Mesenchymal stem cell (in vitro differentiated cells and primary cell): ENCODE data around the gene NACC2.

Experiments
- DNase-seq: peaks from one replicate; pipeline ENCODE4 v3.0.0-alpha.2; 2013
- H2AFZ ChIP-seq: one replicate; pipeline ENCODE4 v1.6.1; 2013; ENCODE audit warnings: low read depth, mild to moderate bottlenecking, control low read depth, inconsistent platforms, low read length, moderate library complexity
- H2AK5ac ChIP-seq: 2 replicates; pipeline ENCODE4 v1.6.1; 2013; ENCODE audit warnings: low read length, moderate library complexity, mild to moderate bottlenecking, inconsistent platforms; ENCODE audit not compliant: severe bottlenecking
- H2BK120ac ChIP-seq: one replicate; pipeline ENCODE4 v1.6.1; 2013; ENCODE audit warnings: low read depth, mild to moderate bottlenecking, inconsistent platforms, low read length, moderate library complexity
- H2BK12ac ChIP-seq, 2 experiments: one replicate each; pipeline ENCODE4 v1.6.1; 2013; ENCODE audit warnings: inconsistent platforms in 2 of 2, low read length in 2 of 2, mild to moderate bottlenecking in 2 of 2, moderate library complexity in 2 of 2, control low read depth in 1 of 2
- H2BK15ac ChIP-seq: one replicate; pipeline ENCODE4 v1.6.1; 2013; ENCODE audit warnings: mild to moderate bottlenecking, low read depth, inconsistent platforms; ENCODE audit not compliant: poor library complexity, severe bottlenecking
- H2BK5ac ChIP-seq: 2 replicates; pipeline ENCODE4 v1.6.1; 2013; ENCODE audit warnings: low read depth, mild to moderate bottlenecking, low read length, control low read depth, inconsistent platforms; ENCODE audit not compliant: poor library complexity, severe bottlenecking
- H3K14ac ChIP-seq, 2 experiments: one replicate each; pipeline ENCODE4 v1.6.1; 2013; ENCODE audit warnings: inconsistent platforms in 2 of 2, low read length in 2 of 2, control low read depth in 1 of 2, mild to moderate bottlenecking in 1 of 2, moderate library complexity in 1 of 2
- H3K18ac ChIP-seq, 2 experiments: one replicate each; pipeline ENCODE4 v1.6.1; 2013; ENCODE audit warnings: inconsistent platforms in 2 of 2, low read length in 2 of 2, control low read depth in 1 of 2, low read depth in 1 of 2, mild to moderate bottlenecking in 1 of 2
- H3K23ac ChIP-seq, 2 experiments: one replicate each; pipeline ENCODE4 v1.6.1; 2013; ENCODE audit warnings: inconsistent platforms in 2 of 2, low read length in 2 of 2, mild to moderate bottlenecking in 2 of 2, moderate library complexity in 2 of 2, control low read depth in 1 of 2
- H3K27ac ChIP-seq: 2 replicates; pipeline ENCODE4 v1.5.1; 2013; ENCODE audit warnings: mild to moderate bottlenecking, moderate library complexity, low read length, control low read depth, inconsistent platforms; ENCODE audit not compliant: poor library complexity, severe bottlenecking
- H3K27me3 ChIP-seq, 2 experiments: 2 replicates each; pipeline versions ENCODE4 v1.6.1 to v1.7.0; 2013; ENCODE audit warnings: low read length in 2 of 2, mild to moderate bottlenecking in 2 of 2, moderate library complexity in 2 of 2, control low read depth in 1 of 2, inconsistent platforms in 1 of 2; ENCODE audit not compliant: control insufficient read depth in 1 of 2, insufficient read depth in 1 of 2
- H3K36me3 ChIP-seq, 2 experiments: 2 replicates each; pipeline versions ENCODE4 v1.6.1 to v1.7.0; 2013; ENCODE audit warnings: low read length in 2 of 2, control low read depth in 1 of 2, inconsistent platforms in 1 of 2, low read depth in 1 of 2, mild to moderate bottlenecking in 1 of 2; ENCODE audit not compliant: insufficient read depth in 2 of 2, control insufficient read depth in 1 of 2
- H3K4ac ChIP-seq, 2 experiments: one replicate each; pipeline ENCODE4 v1.6.1; 2013; ENCODE audit warnings: inconsistent platforms in 2 of 2, low read length in 2 of 2, mild to moderate bottlenecking in 2 of 2, moderate library complexity in 2 of 2, control low read depth in 1 of 2, low read depth in 1 of 2
- H3K4me1 ChIP-seq: 2 replicates; pipeline ENCODE4 v1.6.1; 2013; ENCODE audit warnings: low read depth, low read length, control low read depth; ENCODE audit not compliant: control insufficient read depth, insufficient read depth
- H3K4me2 ChIP-seq: 2 replicates; pipeline ENCODE4 v1.6.1; 2013; ENCODE audit warnings: low read length, mild to moderate bottlenecking, inconsistent platforms; ENCODE audit not compliant: poor library complexity, severe bottlenecking
- H3K4me3 ChIP-seq, 2 experiments: 2 replicates each; pipeline versions ENCODE4 v1.5.1 to v1.7.0; 2013; ENCODE audit warnings: low read length in 2 of 2, mild to moderate bottlenecking in 2 of 2, control low read depth in 1 of 2, low read depth in 1 of 2; ENCODE audit not compliant: insufficient read depth in 1 of 2
- H3K79me1 ChIP-seq: replicated peaks from 2 replicates; pipeline ENCODE4 v1.6.1; 2013; ENCODE audit warnings: mild to moderate bottlenecking, control low read depth, low read length, inconsistent platforms; ENCODE audit not compliant: poor library complexity, severe bottlenecking
- H3K9ac ChIP-seq: 2 replicates; pipeline ENCODE4 v1.7.0; 2013; ENCODE audit warnings: mild to moderate bottlenecking, low read length, moderate library complexity
- H3K9me3 ChIP-seq: 2 replicates; pipeline ENCODE4 v1.7.0; 2013; ENCODE audit warnings: mild to moderate bottlenecking, low read length; ENCODE audit not compliant: control insufficient read depth
- H4K8ac ChIP-seq: one replicate; pipeline ENCODE4 v1.6.1; 2013; ENCODE audit warnings: inconsistent platforms, mild to moderate bottlenecking, low read length, moderate library complexity
- H4K91ac ChIP-seq: one replicate; pipeline ENCODE4 v1.6.1; 2013; ENCODE audit warnings: mild to moderate bottlenecking, low read length, inconsistent platforms
- whole genome bisulfite sequencing: methylation state at CpG from one replicate; pipeline ENCODE4 v1.1.7; 2013; ENCODE audit warnings: mixed read lengths; 5-methylcytosine and 5-hydroxymethylcytosine counted together

Gene NACC2

GRCh38 chr9:136061405-136061804, 33.7 kb downstream of the NACC2 start:
- Histone ChIP-seq H3K9ac (no peak overlapping the region), H3K18ac (peak overlapping the region in 1 of 2 experiments; percentile 31), H3K27me3 (no peaks in the 10 kb centered on the region), H2AK5ac (no peak overlapping the region), H3K27ac (no peak overlapping the region), H3K79me1 (peaks cover 56% of the 10 kb centered on the region), H4K8ac (peak overlapping the region; percentile 12), H3K9me3 (no peaks in the 10 kb centered on the region), H2BK5ac (no peak overlapping the region), H4K91ac (no peak overlapping the region), H3K4me2 (no peak overlapping the region), H3K4me3 (no peak overlapping the region), H2AFZ (no peak overlapping the region), H3K36me3 (peaks cover 4 to 49% of the 10 kb centered on the region in 2 experiments), H3K4ac (no peak overlapping the region), H2BK120ac (no peak overlapping the region), H3K4me1 (peaks cover 16% of the 10 kb centered on the region), H3K14ac (peak overlapping the region in 1 of 2 experiments; percentile 79), H2BK15ac (no peak overlapping the region), H3K23ac (peak overlapping the region in 1 of 2 experiments; percentile 63), H2BK12ac (peak overlapping the region in 1 of 2 experiments; percentile 43)
- WGBS, result 95% methylated on average over 11 of the region's 11 CpGs
- DNase-seq, result no peak

DNA sequence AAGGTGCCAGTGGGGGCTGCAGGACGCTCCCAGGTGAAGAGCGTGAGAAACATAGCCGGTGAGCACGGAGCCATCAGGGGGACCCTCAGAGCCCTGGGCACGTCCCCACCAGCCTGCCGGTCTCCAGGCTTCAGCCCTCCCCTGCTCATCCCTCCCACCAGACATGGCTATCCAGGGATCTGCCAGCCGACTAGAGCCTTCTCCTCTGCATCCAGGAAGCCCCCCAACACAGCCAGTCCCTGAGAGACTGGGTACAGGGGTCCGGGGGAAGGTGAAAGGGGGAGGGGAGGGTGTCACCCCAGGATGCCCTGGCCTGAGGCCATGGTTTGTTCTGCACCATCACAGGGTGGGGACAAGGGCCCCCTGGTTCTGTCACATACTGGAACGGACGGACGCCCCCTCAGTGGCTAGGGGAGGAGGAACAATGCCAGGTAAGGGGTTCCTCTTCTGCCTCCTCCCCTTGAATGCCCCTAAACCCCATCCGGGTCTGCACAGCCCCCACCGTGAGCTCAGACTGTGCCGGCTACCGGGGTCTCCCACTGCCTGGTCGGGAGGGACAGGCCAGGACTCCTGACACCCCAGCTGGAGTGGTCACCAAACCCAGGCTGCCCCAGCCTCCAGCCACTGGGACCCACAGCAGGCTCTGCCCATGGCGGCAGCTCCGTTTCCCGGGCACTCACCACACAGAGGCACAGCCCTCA, 34.3 kb downstream of the NACC2 start:
- Histone ChIP-seq H3K4me1 (peaks cover 22% of the 10 kb centered on the region), H3K27me3 (no peaks in the 10 kb centered on the region), H3K18ac (peak overlapping the region; percentile 58 to 70), H2BK15ac (no peak overlapping the region), H3K4me3 (no peak overlapping the region), H2AFZ (no peak overlapping the region), H3K14ac (peak overlapping the region in 1 of 2 experiments; percentile 79), H3K4me2 (no peak overlapping the region), H3K9ac (no peak overlapping the region), H4K91ac (peak overlapping the region; percentile 76), H2BK12ac (peak overlapping the region; percentile 43), H3K27ac (no peak overlapping the region), H2BK5ac (no peak overlapping the region), H4K8ac (peak overlapping the region; percentile 69), H3K36me3 (peaks cover 4 to 55% of the 10 kb centered on the region in 2 experiments), H3K23ac (no peak overlapping the region), H2BK120ac (no peak overlapping the region), H3K9me3 (no peaks in the 10 kb centered on the region), H3K4ac (no peak overlapping the region), H3K79me1 (peaks cover 60% of the 10 kb centered on the region), H2AK5ac (no peak overlapping the region)
- DNase-seq, result no peak
- over 99% methylated on average over 13 of the region's 19 CpGs for WGBS

DNA sequence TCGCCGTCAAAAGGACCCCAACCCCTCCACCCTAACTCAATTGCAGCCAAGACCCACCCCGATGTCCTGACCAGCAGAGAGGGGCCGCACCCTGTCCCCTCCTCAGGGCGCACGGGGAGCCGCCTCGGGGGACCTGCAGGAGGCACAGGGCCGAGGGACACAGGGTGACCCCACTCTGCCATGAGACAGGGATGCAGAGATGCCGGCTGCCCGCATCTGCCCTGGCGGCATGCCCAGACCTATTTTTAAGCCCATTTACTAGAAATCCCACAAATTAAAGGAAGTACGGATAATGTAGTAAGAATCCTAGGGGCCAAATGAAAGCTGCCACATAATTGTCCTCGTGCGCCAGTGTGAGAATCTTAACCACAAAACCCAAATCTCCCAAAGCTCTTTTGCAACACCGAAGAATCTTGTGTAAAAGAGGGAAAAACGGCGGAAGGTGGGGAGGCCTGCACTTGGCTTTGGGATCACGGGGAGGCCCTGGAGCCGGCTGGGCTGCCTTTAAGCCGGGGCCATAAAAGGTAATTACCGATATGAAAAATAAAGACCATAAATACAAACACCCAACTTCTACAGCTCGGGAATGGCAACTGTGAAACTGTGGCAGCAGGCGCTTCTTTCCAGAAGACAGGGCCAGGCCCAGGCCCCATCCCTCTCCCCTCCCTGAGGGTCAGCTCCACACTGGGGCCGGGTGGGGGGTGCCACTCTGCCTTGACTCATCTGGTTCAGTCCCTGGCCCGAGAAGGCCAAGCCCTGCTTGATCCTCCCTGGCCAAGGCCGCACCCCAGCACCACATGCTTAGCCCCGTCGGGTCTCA, 35.0 kb downstream of the NACC2 start:
- H3K9ac ChIP-seq, result no peak overlapping the region
- H2BK15ac ChIP-seq, result no peak overlapping the region
- H3K4ac ChIP-seq, result no peak overlapping the region
- peak overlapping the region; percentile 76 for H4K91ac ChIP-seq
- H3K36me3 ChIP-seq, result peaks cover 4 to 57% of the 10 kb centered on the region in 2 experiments
- WGBS, result 89% methylated on average over 24 of the region's 29 CpGs
- H3K4me1 ChIP-seq, result peaks cover 28% of the 10 kb centered on the region
- no peak overlapping the region for H3K4me3 ChIP-seq
- H3K27me3 ChIP-seq, result no peaks in the 10 kb centered on the region
- peak overlapping the region in 1 of 2 experiments; percentile 49 for H3K14ac ChIP-seq
- peak overlapping the region; percentile 69 for H4K8ac ChIP-seq
- no peak overlapping the region for H3K4me2 ChIP-seq
- DNase-seq, result peak; percentile 78
- no peak overlapping the region for H2BK120ac ChIP-seq
- H3K18ac ChIP-seq, result peak overlapping the region; percentile 58 to 70
- H2AK5ac ChIP-seq, result no peak overlapping the region
- no peak overlapping the region for H2AFZ ChIP-seq
- no peak overlapping the region for H2BK5ac ChIP-seq
- H2BK12ac ChIP-seq, result peak overlapping the region; percentile 15 to 43
- no peak overlapping the region for H3K23ac ChIP-seq
- H3K27ac ChIP-seq, result no peak overlapping the region
- H3K79me1 ChIP-seq, result peaks cover 60% of the 10 kb centered on the region
- no peaks in the 10 kb centered on the region for H3K9me3 ChIP-seq

DNA sequence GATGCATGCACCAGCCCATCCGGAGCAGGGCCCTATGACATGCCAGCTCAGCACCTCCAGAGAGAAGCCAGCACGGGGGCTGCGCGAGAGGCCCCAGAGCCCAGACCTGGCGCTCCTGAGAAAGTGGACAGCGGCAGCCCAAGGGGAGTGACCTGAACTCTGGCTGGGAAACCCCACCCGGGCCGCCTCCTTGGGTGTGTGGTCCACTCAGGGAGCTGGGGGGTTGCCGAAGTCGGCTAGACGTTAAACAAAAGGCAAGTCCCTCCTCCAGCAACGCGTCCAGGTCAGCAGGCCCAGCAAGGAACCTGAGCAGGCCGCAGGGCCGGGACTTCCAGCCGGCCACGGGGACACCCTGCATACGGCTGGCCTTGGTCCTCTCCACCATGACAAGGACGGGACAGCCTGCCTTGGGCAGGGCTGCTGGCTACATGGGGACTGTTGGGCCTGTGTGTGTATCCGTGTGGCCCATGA, 35.7 kb downstream of the NACC2 start:
- Histone ChIP-seq H3K4me1 (peaks cover 35% of the 10 kb centered on the region), H4K8ac (peak overlapping the region; percentile 12), H3K18ac (peak overlapping the region in 1 of 2 experiments; percentile 59), H3K27ac (no peak overlapping the region), H3K79me1 (peaks cover 67% of the 10 kb centered on the region), H4K91ac (no peak overlapping the region), H2BK5ac (no peak overlapping the region), H3K36me3 (peaks cover 4 to 57% of the 10 kb centered on the region in 2 experiments), H2BK15ac (no peak overlapping the region), H3K9ac (no peak overlapping the region), H3K9me3 (no peaks in the 10 kb centered on the region), H3K27me3 (no peaks in the 10 kb centered on the region), H3K23ac (no peak overlapping the region), H3K4me3 (no peak overlapping the region), H2BK120ac (no peak overlapping the region), H2AFZ (no peak overlapping the region), H3K14ac (peak overlapping the region in 1 of 2 experiments; percentile 66), H3K4ac (peak overlapping the region in 1 of 2 experiments; percentile 27), H3K4me2 (no peak overlapping the region), H2AK5ac (no peak overlapping the region), H2BK12ac (peak overlapping the region in 1 of 2 experiments; percentile 15)
- 94% methylated on average over 20 of the region's 20 CpGs for WGBS
- DNase-seq, result no peak
